H1 (cell line): ENCODE measurements around the gene GATB. TPM values are rescaled to one million over a fixed set of nuclear protein-coding genes. Genes with fewer than 3 reads are reported as not detected.

Experiments
- CHD7 ChIP-seq: fragments of 300-600 bp; sonication (generic); IDR thresholded peaks from 2 replicates; pipeline ENCODE4 v1.7.1; 2012; ENCODE audit warnings: low read length, moderate library complexity, mild to moderate bottlenecking, inconsistent platforms; ENCODE audit not compliant: insufficient replicate concordance
- polyA plus RNA-seq, 7 experiments: library from polyadenylated mRNA; depleted of rRNA in 3 of 7; stranded (reverse) in 5 of 7; unstranded in 2 of 7; fragments of >200 nt in 5 of 7; fragments of 200-250 nt in 2 of 7; gene quantifications; 1 replicate in 5 of 7; 2 replicates in 1 of 7; 4 replicates in 1 of 7; pipeline versions ENCODE4 v1.2.1 to v1.2.3, GENCODE V29; 2011 to 2013; ENCODE audit warnings: missing spikeins in 2 of 7, mixed read lengths in 2 of 7
- total RNA-seq: library from RNA; stranded (reverse); fragmentation: NEBNext Ultra II Directional; extraction: Animal tissue kit (Norgen Biotek cat#: 25700); gene quantifications from 2 replicates; pipeline ENCODE4 v1.2.1, GENCODE V29; 2021

GATB gene
- total and polyA plus RNA-seq, 2 of the 8 experiments (the other 6 are each of a cell fraction or from before 2014, with no cell fraction given), result 15.3 to 18.0 TPM

GRCh38 chr4:151689211-151689991, 71.4 kb downstream of the GATB start (continued):
- no peak for TF ChIP-seq CHD7
